ENCODE data around the gene CAMK2D.

CAMK2D gene

GRCh38 chr4:113433116-113433515, 328.4 kb downstream of the CAMK2D start:
- no peaks in the 10 kb centered on the region for H3K79me2 ChIP-seq (ENCODE audit: low read length)
- H3K9me2 ChIP-seq (replicated peaks; ENCODE audit: insufficient read depth, low read length): no peaks in the 10 kb centered on the region
- no peak overlapping the region for H3K9ac ChIP-seq (ENCODE audit: low read length)
- H3K27me3 ChIP-seq (replicated peaks; ENCODE audit: insufficient read depth, low read length): no peaks in the 10 kb centered on the region
- TF ChIP-seq EZH2phosphoT487 (IDR thresholded peaks at IDR 0.05; ENCODE audit: low read length): no peak
- TF ChIP-seq, protein P1, sequence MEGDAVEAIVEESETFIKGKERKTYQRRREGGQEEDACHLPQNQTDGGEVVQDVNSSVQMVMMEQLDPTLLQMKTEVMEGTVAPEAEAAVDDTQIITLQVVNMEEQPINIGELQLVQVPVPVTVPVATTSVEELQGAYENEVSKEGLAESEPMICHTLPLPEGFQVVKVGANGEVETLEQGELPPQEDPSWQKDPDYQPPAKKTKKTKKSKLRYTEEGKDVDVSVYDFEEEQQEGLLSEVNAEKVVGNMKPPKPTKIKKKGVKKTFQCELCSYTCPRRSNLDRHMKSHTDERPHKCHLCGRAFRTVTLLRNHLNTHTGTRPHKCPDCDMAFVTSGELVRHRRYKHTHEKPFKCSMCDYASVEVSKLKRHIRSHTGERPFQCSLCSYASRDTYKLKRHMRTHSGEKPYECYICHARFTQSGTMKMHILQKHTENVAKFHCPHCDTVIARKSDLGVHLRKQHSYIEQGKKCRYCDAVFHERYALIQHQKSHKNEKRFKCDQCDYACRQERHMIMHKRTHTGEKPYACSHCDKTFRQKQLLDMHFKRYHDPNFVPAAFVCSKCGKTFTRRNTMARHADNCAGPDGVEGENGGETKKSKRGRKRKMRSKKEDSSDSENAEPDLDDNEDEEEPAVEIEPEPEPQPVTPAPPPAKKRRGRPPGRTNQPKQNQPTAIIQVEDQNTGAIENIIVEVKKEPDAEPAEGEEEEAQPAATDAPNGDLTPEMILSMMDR (IDR thresholded peaks at IDR 0.05; ENCODE audit: low read length): no peak
- H3K4me3 ChIP-seq (ENCODE audit: low read length): no peak overlapping the region
- no peaks in the 10 kb centered on the region for H3K4me1 ChIP-seq (ENCODE audit: low read length)
- no peak overlapping the region for H3K27ac ChIP-seq (ENCODE audit: low read length)
- no peak for DNase-seq
- no peaks in the 10 kb centered on the region for H3F3A ChIP-seq (ENCODE audit: insufficient read depth, low read length)
- H3K36me3 ChIP-seq (replicated peaks; ENCODE audit: insufficient read depth, low read length): no peaks in the 10 kb centered on the region
- H3K4me2 ChIP-seq (ENCODE audit: low read depth, low read length): no peak overlapping the region
- H3K9me3 ChIP-seq (replicated peaks; ENCODE audit: insufficient read depth, low read length): no peaks in the 10 kb centered on the region
- no peak overlapping the region for H2AFZ ChIP-seq (ENCODE audit: low read length)
- H4K20me1 ChIP-seq (ENCODE audit: insufficient read depth, low read length): no peaks in the 10 kb centered on the region

GRCh38 chr4:113423631-113424030, 337.9 kb downstream of the CAMK2D start:
- Histone ChIP-seq H3K9ac (ENCODE audit: low read length) (no peak overlapping the region), H3K36me3 (replicated peaks; ENCODE audit: insufficient read depth, low read length) (no peaks in the 10 kb centered on the region), H3K79me2 (ENCODE audit: low read length) (no peaks in the 10 kb centered on the region), H3K27me3 (replicated peaks; ENCODE audit: insufficient read depth, low read length) (no peaks in the 10 kb centered on the region), H3K27ac (ENCODE audit: low read length) (no peak overlapping the region), H3K4me3 (ENCODE audit: low read length) (no peak overlapping the region), H3K9me3 (replicated peaks; ENCODE audit: insufficient read depth, low read length) (no peaks in the 10 kb centered on the region), H2AFZ (ENCODE audit: low read length) (no peak overlapping the region), H3K4me2 (ENCODE audit: low read depth, low read length) (no peak overlapping the region), H3K4me1 (ENCODE audit: low read length) (no peaks in the 10 kb centered on the region), H4K20me1 (ENCODE audit: insufficient read depth, low read length) (no peaks in the 10 kb centered on the region), H3K9me2 (replicated peaks; ENCODE audit: insufficient read depth, low read length) (no peaks in the 10 kb centered on the region), H3F3A (ENCODE audit: insufficient read depth, low read length) (no peaks in the 10 kb centered on the region)
- no peak for DNase-seq
- TF ChIP-seq EZH2 (optimal IDR thresholded peaks at IDR 0.05; ENCODE audit: low read depth, low read length) (no peak), EZH2phosphoT487 (IDR thresholded peaks at IDR 0.05; ENCODE audit: low read length) (no peak)
- TF ChIP-seq, protein P1 (IDR thresholded peaks at IDR 0.05; ENCODE audit: low read length): no peak

DNA sequence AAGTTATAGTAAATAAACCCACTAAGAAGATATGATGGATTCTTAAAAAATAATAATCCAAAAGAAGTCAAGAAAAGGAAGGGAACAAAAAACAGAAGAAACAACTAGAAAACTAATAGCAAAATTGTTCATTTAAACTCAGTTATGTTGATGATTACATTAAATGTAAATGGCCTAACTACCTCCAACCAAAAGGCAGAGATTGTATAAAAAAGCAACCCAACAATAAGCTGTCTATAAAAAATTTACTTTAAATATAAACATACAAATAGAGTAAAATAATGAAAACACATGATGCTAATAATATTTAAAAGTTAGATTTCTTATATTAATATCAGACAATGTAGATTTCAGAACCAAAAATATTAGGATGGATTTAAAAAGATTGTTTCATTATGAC, 340.6 kb downstream of the CAMK2D start:
- no peaks in the 10 kb centered on the region for H3F3A ChIP-seq (ENCODE audit: insufficient read depth, low read length)

More for the DNA sequence above, 340.6 kb downstream of the CAMK2D start:
- H3K79me2 ChIP-seq (ENCODE audit: low read length): no peaks in the 10 kb centered on the region
- TF ChIP-seq, protein P1 (IDR thresholded peaks at IDR 0.05; ENCODE audit: low read length): no peak
- no peak for TF ChIP-seq EZH2 (optimal IDR thresholded peaks at IDR 0.05; ENCODE audit: low read depth, low read length)
- TF ChIP-seq EZH2phosphoT487 (IDR thresholded peaks at IDR 0.05; ENCODE audit: low read length): no peak
- no peaks in the 10 kb centered on the region for H3K36me3 ChIP-seq (replicated peaks; ENCODE audit: insufficient read depth, low read length)
- no peak for DNase-seq
- H3K9ac ChIP-seq (ENCODE audit: low read length): no peak overlapping the region
- no peaks in the 10 kb centered on the region for H3K9me2 ChIP-seq (replicated peaks; ENCODE audit: insufficient read depth, low read length)
- H3K4me2 ChIP-seq (ENCODE audit: low read depth, low read length): no peak overlapping the region
- H2AFZ ChIP-seq (ENCODE audit: low read length): no peak overlapping the region
- no peaks in the 10 kb centered on the region for H3K27me3 ChIP-seq (replicated peaks; ENCODE audit: insufficient read depth, low read length)
- H3K4me1 ChIP-seq (ENCODE audit: low read length): no peaks in the 10 kb centered on the region
- no peaks in the 10 kb centered on the region for H3K9me3 ChIP-seq (replicated peaks; ENCODE audit: insufficient read depth, low read length)
- H3K27ac ChIP-seq (ENCODE audit: low read length): no peak overlapping the region
- H4K20me1 ChIP-seq (ENCODE audit: insufficient read depth, low read length): no peaks in the 10 kb centered on the region
- H3K4me3 ChIP-seq (ENCODE audit: low read length): no peak overlapping the region
